Activated T-helper 17 cell treated with anti-CD3 and anti-CD28 coated beads, Interleukin-2, amount 50 U/mL, for 72 hours (primary cell): ENCODE data around the gene SGCE. TPM values are rescaled to one million over a fixed set of nuclear protein-coding genes. Genes with fewer than 3 reads are reported as not detected.

Source experiments
- ATAC-seq: fragments of 150-1000 bp; cut with Tn5 transposase; replicated peaks from 2 replicates; pipeline ENCODE4 v1.10.0; 2021; ENCODE audit warnings: mild to moderate bottlenecking, moderate library complexity
- H3K27ac Mint-ChIP-seq: one replicate; pipeline ENCODE4 v1.8.0; 2022; ENCODE audit warnings: mixed read lengths
- H3K27me3 Mint-ChIP-seq: one replicate; pipeline ENCODE4 v1.8.0; 2022; ENCODE audit warnings: mixed read lengths
- H3K36me3 Mint-ChIP-seq: one replicate; pipeline ENCODE4 v1.8.0; 2022; ENCODE audit warnings: low read depth, mild to moderate bottlenecking, mixed read lengths
- H3K4me1 Mint-ChIP-seq: one replicate; pipeline ENCODE4 v1.8.0; 2022; ENCODE audit warnings: mixed read lengths
- H3K4me3 Mint-ChIP-seq: one replicate; pipeline ENCODE4 v1.8.0; 2022; ENCODE audit warnings: mild to moderate bottlenecking, mixed read lengths
- H3K9me3 Mint-ChIP-seq: one replicate; pipeline ENCODE4 v1.8.0; 2022; ENCODE audit warnings: mixed read lengths
- total RNA-seq, 2 donors: library from RNA; stranded (reverse); gene quantifications; one replicate each; pipeline ENCODE4 v1.2.3, GENCODE V29; 2022

The SGCE gene
- total RNA-seq, 2 donors from 2014 or later = 0.54 to 1.1 TPM

- no peak overlapping the region for H3K27ac Mint-ChIP-seq
- H3K36me3 Mint-ChIP-seq = no peaks in the 10 kb centered on the region
- peaks cover 9% of the 10 kb centered on the region for H3K4me1 Mint-ChIP-seq
- H3K27me3 Mint-ChIP-seq = no peaks in the 10 kb centered on the region
- no peak overlapping the region for H3K4me3 Mint-ChIP-seq
- ATAC-seq = no peak
- H3K9me3 Mint-ChIP-seq = no peaks in the 10 kb centered on the region
Observed at GRCh38 chr7:94618126-94618525, 37.8 kb downstream of the SGCE start.

GRCh38 chr7:94616855-94617254 lies 39.1 kb downstream of the SGCE start:
- Mint-ChIP-seq H3K27me3 (peaks cover 3% of the 10 kb centered on the region), H3K4me1 (peaks cover 9% of the 10 kb centered on the region), H3K36me3 (no peaks in the 10 kb centered on the region), H3K4me3 (no peak overlapping the region), H3K27ac (no peak overlapping the region), H3K9me3 (no peaks in the 10 kb centered on the region)
- no peak for ATAC-seq

- no peak overlapping the region for H3K4me3 Mint-ChIP-seq
- ATAC-seq = no peak
- peaks cover 2% of the 10 kb centered on the region for H3K4me1 Mint-ChIP-seq
- peaks cover 3% of the 10 kb centered on the region for H3K27me3 Mint-ChIP-seq
- H3K36me3 Mint-ChIP-seq = no peaks in the 10 kb centered on the region
- no peak overlapping the region for H3K27ac Mint-ChIP-seq
- H3K9me3 Mint-ChIP-seq = no peaks in the 10 kb centered on the region
Observed at GRCh38 chr7:94615666-94616065, 40.3 kb downstream of the SGCE start.

GRCh38 chr7:94612661-94613060 lies 43.3 kb downstream of the SGCE start:
- ATAC-seq = no peak
- H3K27ac Mint-ChIP-seq = no peak overlapping the region
- H3K4me3 Mint-ChIP-seq = no peak overlapping the region
- no peaks in the 10 kb centered on the region for H3K4me1 Mint-ChIP-seq
- peaks cover 3% of the 10 kb centered on the region for H3K27me3 Mint-ChIP-seq
- no peaks in the 10 kb centered on the region for H3K36me3 Mint-ChIP-seq
- peaks cover 2% of the 10 kb centered on the region for H3K9me3 Mint-ChIP-seq

GRCh38 chr7:94612253-94612652 lies 43.7 kb downstream of the SGCE start:
- peaks cover 4% of the 10 kb centered on the region for H3K9me3 Mint-ChIP-seq
- H3K36me3 Mint-ChIP-seq = no peaks in the 10 kb centered on the region
- no peak for ATAC-seq
- H3K4me1 Mint-ChIP-seq = no peaks in the 10 kb centered on the region
- H3K27ac Mint-ChIP-seq = no peak overlapping the region
- peaks cover 4% of the 10 kb centered on the region for H3K27me3 Mint-ChIP-seq
- no peak overlapping the region for H3K4me3 Mint-ChIP-seq

GRCh38 chr7:94609561-94609960 lies 46.4 kb downstream of the SGCE start:
- Mint-ChIP-seq H3K9me3 (peaks cover 17% of the 10 kb centered on the region), H3K36me3 (no peaks in the 10 kb centered on the region), H3K4me3 (no peak overlapping the region), H3K27me3 (peaks cover 16% of the 10 kb centered on the region), H3K4me1 (no peaks in the 10 kb centered on the region), H3K27ac (no peak overlapping the region)
- ATAC-seq = no peak

GRCh38 chr7:94605031-94605430 lies 50.9 kb downstream of the SGCE start:
- Mint-ChIP-seq H3K27me3 (peaks cover 12% of the 10 kb centered on the region), H3K27ac (no peak overlapping the region), H3K4me3 (no peak overlapping the region), H3K36me3 (no peaks in the 10 kb centered on the region), H3K4me1 (no peaks in the 10 kb centered on the region), H3K9me3 (peaks cover 17% of the 10 kb centered on the region)
- ATAC-seq = no peak

GRCh38 chr7:94602181-94602580 lies 53.8 kb downstream of the SGCE start:
- H3K4me3 Mint-ChIP-seq = no peak overlapping the region
- no peaks in the 10 kb centered on the region for H3K36me3 Mint-ChIP-seq
- H3K27me3 Mint-ChIP-seq = peaks cover 11% of the 10 kb centered on the region
- H3K4me1 Mint-ChIP-seq = no peaks in the 10 kb centered on the region
- no peak for ATAC-seq
- peaks cover 12% of the 10 kb centered on the region for H3K9me3 Mint-ChIP-seq
- H3K27ac Mint-ChIP-seq = no peak overlapping the region

GRCh38 chr7:94600267-94600666 lies 55.7 kb downstream of the SGCE start:
- Mint-ChIP-seq H3K27me3 (no peaks in the 10 kb centered on the region), H3K36me3 (no peaks in the 10 kb centered on the region), H3K4me1 (no peaks in the 10 kb centered on the region), H3K9me3 (no peaks in the 10 kb centered on the region), H3K4me3 (no peak overlapping the region), H3K27ac (no peak overlapping the region)
- ATAC-seq = no peak

GRCh38 chr7:94595717-94596116 lies 60.2 kb downstream of the SGCE start:
- no peak for ATAC-seq
- Mint-ChIP-seq H3K36me3 (no peaks in the 10 kb centered on the region), H3K4me1 (no peaks in the 10 kb centered on the region), H3K27me3 (no peaks in the 10 kb centered on the region), H3K27ac (no peak overlapping the region), H3K4me3 (no peak overlapping the region), H3K9me3 (no peaks in the 10 kb centered on the region)

GRCh38 chr7:94594882-94595281 lies 61.1 kb downstream of the SGCE start:
- Mint-ChIP-seq H3K27me3 (no peaks in the 10 kb centered on the region), H3K4me1 (no peaks in the 10 kb centered on the region), H3K36me3 (no peaks in the 10 kb centered on the region), H3K27ac (no peak overlapping the region), H3K4me3 (no peak overlapping the region), H3K9me3 (no peaks in the 10 kb centered on the region)
- ATAC-seq = no peak

GRCh38 chr7:94591176-94591575 lies 64.8 kb downstream of the SGCE start:
- no peak for ATAC-seq
- H3K27ac Mint-ChIP-seq = no peak overlapping the region
- H3K27me3 Mint-ChIP-seq = no peaks in the 10 kb centered on the region
- H3K4me3 Mint-ChIP-seq = no peak overlapping the region
- H3K9me3 Mint-ChIP-seq = no peaks in the 10 kb centered on the region
- H3K4me1 Mint-ChIP-seq = no peaks in the 10 kb centered on the region
- H3K36me3 Mint-ChIP-seq = no peaks in the 10 kb centered on the region

- no peak overlapping the region for H3K4me3 Mint-ChIP-seq
- H3K9me3 Mint-ChIP-seq = no peaks in the 10 kb centered on the region
- H3K27ac Mint-ChIP-seq = no peak overlapping the region
- ATAC-seq = no peak
- H3K36me3 Mint-ChIP-seq = no peaks in the 10 kb centered on the region
- no peaks in the 10 kb centered on the region for H3K27me3 Mint-ChIP-seq
- H3K4me1 Mint-ChIP-seq = no peaks in the 10 kb centered on the region
Observed at GRCh38 chr7:94590526-94591162, 65.3 kb downstream of the SGCE start.

GRCh38 chr7:94588075-94588474 lies 67.9 kb downstream of the SGCE start:
- H3K27ac Mint-ChIP-seq = no peak overlapping the region
- no peak overlapping the region for H3K4me3 Mint-ChIP-seq
- ATAC-seq = no peak
- H3K9me3 Mint-ChIP-seq = no peaks in the 10 kb centered on the region
- H3K27me3 Mint-ChIP-seq = no peaks in the 10 kb centered on the region
- H3K36me3 Mint-ChIP-seq = no peaks in the 10 kb centered on the region
- H3K4me1 Mint-ChIP-seq = no peaks in the 10 kb centered on the region

- Mint-ChIP-seq H3K4me3 (no peak overlapping the region), H3K36me3 (peaks cover 21% of the 10 kb centered on the region), H3K27me3 (no peaks in the 10 kb centered on the region), H3K4me1 (no peaks in the 10 kb centered on the region), H3K27ac (no peak overlapping the region), H3K9me3 (peaks cover 8% of the 10 kb centered on the region)
- no peak for ATAC-seq
Observed at GRCh38 chr7:94584113-94584512, 71.8 kb downstream of the SGCE start.

- peak; percentile 42 for ATAC-seq
- no peaks in the 10 kb centered on the region for H3K27me3 Mint-ChIP-seq
- H3K9me3 Mint-ChIP-seq = peaks cover 16% of the 10 kb centered on the region
- H3K36me3 Mint-ChIP-seq = peaks cover 55% of the 10 kb centered on the region
- H3K27ac Mint-ChIP-seq = no peak overlapping the region
- H3K4me3 Mint-ChIP-seq = no peak overlapping the region
- no peaks in the 10 kb centered on the region for H3K4me1 Mint-ChIP-seq
Observed at GRCh38 chr7:94580601-94581000, 75.3 kb downstream of the SGCE start.
